Neural progenitor cell (in vitro differentiated cells): Measurements from ENCODE around the gene MCF2L2.

ENCODE experiments used
- CTCF ChIP-seq: fragments of 200-600 bp; sonication (generic); IDR thresholded peaks from 2 replicates; pipeline ENCODE4 v1.5.1; 2017; ENCODE audit warnings: antibody characterized with exemption, mild to moderate bottlenecking
- EZH2 ChIP-seq: fragments of 200-600 bp; sonication (generic); IDR thresholded peaks from 2 replicates; pipeline ENCODE4 v1.6.1; 2017; ENCODE audit warnings: antibody characterized with exemption, mild to moderate bottlenecking, moderate library complexity
- EZH2phosphoT487 ChIP-seq: fragments of 200-600 bp; sonication (generic); IDR thresholded peaks from 2 replicates; pipeline ENCODE4 v1.6.1; 2017; ENCODE audit warnings: antibody characterized with exemption

GRCh38 chr3:183360971-183361624 is 67.3 kb downstream of the MCF2L2 start:
- TF ChIP-seq EZH2 (no peak), CTCF (no peak), EZH2phosphoT487 (no peak)
